Neural cell (in vitro differentiated cells): ENCODE results near the gene MYO7B. TPM values are rescaled to one million over a fixed set of nuclear protein-coding genes. Genes with fewer than 3 reads are reported as not detected.

Experiments
- H2AFZ ChIP-seq: fragments of 200-600, 300-800 bp; sonication (generic), shearing (Covaris generic); 2 replicates; pipeline ENCODE4 v1.6.0; 2014; ENCODE audit warnings: low read depth, mild to moderate bottlenecking, antibody characterized with exemption, low read length, moderate library complexity
- H3F3A ChIP-seq: fragments of 200-600 bp; shearing (Covaris generic); 2 replicates; pipeline ENCODE4 v1.6.1; 2016; ENCODE audit warnings: mild to moderate bottlenecking, moderate library complexity, mixed read lengths, antibody characterized with exemption, low read length; ENCODE audit not compliant: insufficient read depth, poor library complexity, severe bottlenecking
- H3K27ac ChIP-seq: fragments of 200-600, 300-800 bp; sonication (generic), shearing (Covaris generic); 2 replicates; pipeline ENCODE4 v1.5.1; 2014; ENCODE audit warnings: mild to moderate bottlenecking, low read length, moderate library complexity
- H3K27me3 ChIP-seq: fragments of 300-800, 200-600 bp; sonication (generic), shearing (Covaris generic); 2 replicates; pipeline ENCODE4 v1.6.0; 2014; ENCODE audit warnings: mild to moderate bottlenecking, low read depth, low read length, moderate library complexity; ENCODE audit not compliant: insufficient read depth
- H3K36me3 ChIP-seq: fragments of 300-800, 200-600 bp; sonication (generic), shearing (Covaris generic); 2 replicates; pipeline ENCODE4 v1.5.1; 2014; ENCODE audit warnings: mild to moderate bottlenecking, antibody characterized with exemption, low read length, moderate library complexity; ENCODE audit not compliant: insufficient read depth
- H3K4me2 ChIP-seq: fragments of 300-800, 200-600 bp; sonication (generic), shearing (Covaris generic); 2 replicates; pipeline ENCODE4 v1.6.0; 2014; ENCODE audit warnings: mild to moderate bottlenecking, low read length
- H3K4me3 ChIP-seq: fragments of 300-800, 200-600 bp; sonication (generic), shearing (Covaris generic); 2 replicates; pipeline ENCODE4 v1.5.1; 2014; ENCODE audit warnings: mild to moderate bottlenecking, low read length, moderate library complexity
- H3K79me2 ChIP-seq: fragments of 200-600 bp; shearing (Covaris generic); replicated peaks from 2 replicates; pipeline ENCODE4 v1.6.0; 2014; ENCODE audit warnings: mild to moderate bottlenecking, low read length, moderate library complexity; ENCODE audit not compliant: insufficient read depth
- H3K9ac ChIP-seq: fragments of 300-800, 200-600 bp; sonication (generic), shearing (Covaris generic); 2 replicates; pipeline ENCODE4 v1.6.1; 2016; ENCODE audit warnings: mild to moderate bottlenecking, low read length, mixed read lengths
- H3K9me2 ChIP-seq: fragments of 200-600 bp; shearing (Covaris generic); 2 replicates; pipeline ENCODE4 v1.6.1; 2016; ENCODE audit warnings: mild to moderate bottlenecking, low read length, mixed read lengths; ENCODE audit not compliant: insufficient read depth
- H3K9me3 ChIP-seq: fragments of 200-600, 300-800 bp; sonication (generic), shearing (Covaris generic); 2 replicates; pipeline ENCODE4 v1.6.1; 2016; ENCODE audit warnings: mild to moderate bottlenecking, mixed run types, low read length, moderate library complexity, mixed read lengths
- H4K20me1 ChIP-seq: fragments of 200-600 bp; shearing (Covaris generic); 2 replicates; pipeline ENCODE4 v1.6.1; 2016; ENCODE audit warnings: mild to moderate bottlenecking, mixed run types; ENCODE audit not compliant: insufficient read depth
- CTCF ChIP-seq: fragments of 450-650 bp; IDR thresholded peaks from 2 replicates; pipeline ENCODE4 v1.5.1; 2014; ENCODE audit warnings: antibody characterized with exemption, mild to moderate bottlenecking, moderate library complexity; ENCODE audit not compliant: poor library complexity, severe bottlenecking
- EP300 ChIP-seq: fragments of 450-650 bp; conservative IDR thresholded peaks from 2 replicates; pipeline ENCODE4 v1.6.1; 2014; ENCODE audit warnings: antibody characterized with exemption, mild to moderate bottlenecking, moderate library complexity; ENCODE audit not compliant: poor library complexity, severe bottlenecking
- EZH2 ChIP-seq: fragments of 200-600, 300-800 bp; shearing (Covaris generic), sonication (generic); IDR thresholded peaks from 2 replicates; pipeline ENCODE4 v1.6.1; 2014; ENCODE audit warnings: antibody characterized with exemption, low read length, borderline replicate concordance, mild to moderate bottlenecking; ENCODE audit not compliant: insufficient read depth, poor library complexity, severe bottlenecking
- POLR2AphosphoS5 ChIP-seq: IDR thresholded peaks from 2 replicates; pipeline ENCODE4 v1.6.1; 2012
- RAD21 ChIP-seq: fragments of 450-650 bp; conservative IDR thresholded peaks from 2 replicates; pipeline ENCODE4 v1.6.1; 2014; ENCODE audit warnings: antibody characterized with exemption, mild to moderate bottlenecking, moderate library complexity
- SMC3 ChIP-seq: fragments of 450-650 bp; conservative IDR thresholded peaks from 2 replicates; pipeline ENCODE4 v1.6.1; 2014; ENCODE audit warnings: antibody characterized with exemption, mild to moderate bottlenecking, moderate library complexity; ENCODE audit not compliant: poor library complexity
- polyA plus RNA-seq: library from polyadenylated mRNA; depleted of rRNA; stranded (reverse); fragments of >200 nt; gene quantifications from 2 replicates; pipeline ENCODE4 v1.2.3, GENCODE V29; 2014
- TF ChIP-seq, protein P1 (sequence below): IDR thresholded peaks from 2 replicates; pipeline ENCODE4 v1.6.1; 2012; ENCODE audit warnings: borderline replicate concordance

Gene MYO7B
- polyA plus RNA-seq, 1 donor from 2014 or later, result 0.16 TPM

DNA sequence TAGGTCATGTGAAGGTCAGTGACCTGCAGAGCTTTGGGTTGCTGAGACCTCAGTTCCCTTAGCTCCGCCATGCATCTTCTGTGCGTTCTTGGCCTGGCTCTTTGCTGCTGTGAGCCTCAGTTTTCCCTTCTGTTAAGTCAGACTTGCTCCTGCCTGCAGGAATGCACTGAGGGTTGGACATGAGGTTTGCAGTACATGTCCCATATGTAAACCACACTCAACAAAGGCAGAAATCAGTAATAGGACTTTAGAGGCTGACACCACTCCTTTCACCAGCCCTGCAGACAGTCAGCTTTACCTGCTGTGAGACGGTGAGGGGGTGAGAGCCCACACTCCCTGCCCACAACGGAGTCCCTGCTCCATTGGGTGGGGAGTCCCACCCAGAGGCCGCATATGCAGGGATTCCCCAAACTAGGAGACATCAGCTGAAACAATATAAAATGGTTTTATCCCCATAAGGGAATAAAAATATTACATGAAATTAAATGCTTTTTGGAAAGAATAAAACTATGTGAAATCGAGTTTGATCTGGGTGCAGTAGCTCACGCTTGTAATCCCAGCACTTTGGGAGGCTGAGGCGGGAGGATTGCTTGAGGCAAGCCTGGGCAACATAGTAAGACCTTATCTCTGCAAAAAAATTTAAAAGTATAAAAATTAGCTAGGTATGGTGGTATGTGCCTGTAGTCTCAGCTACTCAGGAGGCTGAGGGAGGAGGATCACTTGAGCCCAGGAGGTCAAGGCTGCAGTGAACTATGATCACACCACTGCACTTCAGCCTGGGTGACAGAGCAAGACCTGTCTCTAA, 55.1 kb downstream of the MYO7B start:
- H2AFZ ChIP-seq, result no peak overlapping the region
- no peaks in the 10 kb centered on the region for H3K9me2 ChIP-seq
- no peak overlapping the region for H3K9ac ChIP-seq
- no peak overlapping the region for H3K4me2 ChIP-seq
- H3K27ac ChIP-seq, result no peak overlapping the region
- no peaks in the 10 kb centered on the region for H3K27me3 ChIP-seq
- no peak overlapping the region for H3K4me3 ChIP-seq
- no peak for TF ChIP-seq SMC3
- no peak for TF ChIP-seq RAD21
- no peak for TF ChIP-seq CTCF
- no peak for TF ChIP-seq EP300
- TF ChIP-seq, protein P1, sequence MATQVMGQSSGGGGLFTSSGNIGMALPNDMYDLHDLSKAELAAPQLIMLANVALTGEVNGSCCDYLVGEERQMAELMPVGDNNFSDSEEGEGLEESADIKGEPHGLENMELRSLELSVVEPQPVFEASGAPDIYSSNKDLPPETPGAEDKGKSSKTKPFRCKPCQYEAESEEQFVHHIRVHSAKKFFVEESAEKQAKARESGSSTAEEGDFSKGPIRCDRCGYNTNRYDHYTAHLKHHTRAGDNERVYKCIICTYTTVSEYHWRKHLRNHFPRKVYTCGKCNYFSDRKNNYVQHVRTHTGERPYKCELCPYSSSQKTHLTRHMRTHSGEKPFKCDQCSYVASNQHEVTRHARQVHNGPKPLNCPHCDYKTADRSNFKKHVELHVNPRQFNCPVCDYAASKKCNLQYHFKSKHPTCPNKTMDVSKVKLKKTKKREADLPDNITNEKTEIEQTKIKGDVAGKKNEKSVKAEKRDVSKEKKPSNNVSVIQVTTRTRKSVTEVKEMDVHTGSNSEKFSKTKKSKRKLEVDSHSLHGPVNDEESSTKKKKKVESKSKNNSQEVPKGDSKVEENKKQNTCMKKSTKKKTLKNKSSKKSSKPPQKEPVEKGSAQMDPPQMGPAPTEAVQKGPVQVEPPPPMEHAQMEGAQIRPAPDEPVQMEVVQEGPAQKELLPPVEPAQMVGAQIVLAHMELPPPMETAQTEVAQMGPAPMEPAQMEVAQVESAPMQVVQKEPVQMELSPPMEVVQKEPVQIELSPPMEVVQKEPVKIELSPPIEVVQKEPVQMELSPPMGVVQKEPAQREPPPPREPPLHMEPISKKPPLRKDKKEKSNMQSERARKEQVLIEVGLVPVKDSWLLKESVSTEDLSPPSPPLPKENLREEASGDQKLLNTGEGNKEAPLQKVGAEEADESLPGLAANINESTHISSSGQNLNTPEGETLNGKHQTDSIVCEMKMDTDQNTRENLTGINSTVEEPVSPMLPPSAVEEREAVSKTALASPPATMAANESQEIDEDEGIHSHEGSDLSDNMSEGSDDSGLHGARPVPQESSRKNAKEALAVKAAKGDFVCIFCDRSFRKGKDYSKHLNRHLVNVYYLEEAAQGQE, result no peak
- no peak for TF ChIP-seq EZH2
- no peak for TF ChIP-seq POLR2AphosphoS5
- H3K36me3 ChIP-seq, result no peaks in the 10 kb centered on the region
- no peaks in the 10 kb centered on the region for H3K9me3 ChIP-seq
- no peaks in the 10 kb centered on the region for H4K20me1 ChIP-seq
- no peaks in the 10 kb centered on the region for H3F3A ChIP-seq
- no peaks in the 10 kb centered on the region for H3K79me2 ChIP-seq

GRCh38 chr2:127591221-127591923, 55.9 kb downstream of the MYO7B start:
- H3K9me2 ChIP-seq, result no peaks in the 10 kb centered on the region
- TF ChIP-seq EP300 (no peak), CTCF (peak; percentile 32)
- H4K20me1 ChIP-seq, result no peaks in the 10 kb centered on the region
- H3F3A ChIP-seq, result no peaks in the 10 kb centered on the region
- H3K36me3 ChIP-seq, result no peaks in the 10 kb centered on the region
- H3K27ac ChIP-seq, result no peak overlapping the region
- no peak overlapping the region for H3K9ac ChIP-seq
- H3K27me3 ChIP-seq, result no peaks in the 10 kb centered on the region
- no peak overlapping the region for H3K4me2 ChIP-seq
- no peak overlapping the region for H2AFZ ChIP-seq
- no peak overlapping the region for H3K4me3 ChIP-seq
- no peaks in the 10 kb centered on the region for H3K79me2 ChIP-seq
- H3K9me3 ChIP-seq, result no peaks in the 10 kb centered on the region
